ENCODE results near the gene TRAPPC2.
"Not testable (repeated sequence)": the region's sequence is repeated elsewhere in the genome, so short reads cannot be mapped to it uniquely, and the experiment has no call there.

TRAPPC2 gene

GRCh38 chrX:13742397-13743176, 8.2 kb upstream of the TRAPPC2 start:
- DNase-seq: no peak

GRCh38 chrX:13741695-13742094, 7.3 kb upstream of the TRAPPC2 start:
- no peak for DNase-seq

DNA sequence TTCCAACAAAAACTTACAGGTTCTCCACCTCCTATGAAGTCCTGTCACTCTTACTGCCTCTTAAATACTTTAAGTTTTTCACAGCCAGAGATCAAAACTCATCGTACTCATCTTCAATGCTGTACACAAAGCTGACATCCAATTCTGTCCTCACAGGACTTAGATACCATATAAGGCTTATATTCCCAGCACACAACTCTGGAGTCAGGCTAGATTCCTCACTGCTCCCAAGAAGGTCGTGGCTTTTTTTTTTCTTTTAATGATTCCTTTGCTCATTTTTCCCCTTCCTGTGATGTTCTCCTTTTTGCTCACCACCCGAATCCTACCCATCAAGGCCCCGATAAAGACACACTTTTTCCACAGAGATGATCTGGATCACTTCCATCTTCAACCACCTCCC, 914 bp downstream of the TRAPPC2 start:
- DNase-seq: no peak

DNA sequence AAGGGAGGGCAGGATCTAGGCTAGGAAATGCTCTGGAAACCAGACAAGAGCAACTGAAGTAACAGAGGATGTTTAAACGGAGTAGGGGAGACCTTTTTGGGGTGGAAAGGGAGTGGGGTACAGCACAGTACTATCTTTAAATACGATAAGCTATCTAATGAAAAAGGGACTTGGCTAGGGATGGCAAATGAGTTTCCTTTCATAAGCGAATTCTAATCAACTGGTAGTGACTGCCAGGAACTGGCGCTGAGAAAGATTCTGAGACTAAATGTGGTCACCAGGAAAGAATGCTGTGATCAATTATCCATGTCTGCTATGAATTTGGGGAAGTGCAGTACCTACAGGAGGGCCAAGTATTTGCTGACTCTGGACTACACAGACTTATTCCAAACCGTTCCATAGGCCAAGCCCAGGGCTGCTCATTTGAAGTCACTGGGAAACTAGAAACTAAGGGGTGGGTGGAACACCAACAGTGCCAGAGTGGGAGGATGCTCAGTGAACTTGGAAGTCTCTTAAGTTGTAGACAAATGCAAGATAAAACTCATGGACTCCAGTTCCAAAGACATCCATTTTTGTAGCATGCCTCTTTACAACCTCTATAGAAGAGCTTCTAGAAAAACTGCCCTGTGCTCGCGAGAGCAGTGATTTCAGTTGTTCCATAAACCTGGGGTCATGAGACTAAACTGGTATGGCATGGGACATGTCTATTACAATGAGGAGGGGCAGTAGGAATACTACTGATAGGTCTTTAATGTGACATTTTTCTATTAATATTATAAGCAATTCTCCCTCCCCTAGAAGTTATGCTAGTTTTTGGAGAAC, 2.0 kb downstream of the TRAPPC2 start:
- no peak for DNase-seq

DNA sequence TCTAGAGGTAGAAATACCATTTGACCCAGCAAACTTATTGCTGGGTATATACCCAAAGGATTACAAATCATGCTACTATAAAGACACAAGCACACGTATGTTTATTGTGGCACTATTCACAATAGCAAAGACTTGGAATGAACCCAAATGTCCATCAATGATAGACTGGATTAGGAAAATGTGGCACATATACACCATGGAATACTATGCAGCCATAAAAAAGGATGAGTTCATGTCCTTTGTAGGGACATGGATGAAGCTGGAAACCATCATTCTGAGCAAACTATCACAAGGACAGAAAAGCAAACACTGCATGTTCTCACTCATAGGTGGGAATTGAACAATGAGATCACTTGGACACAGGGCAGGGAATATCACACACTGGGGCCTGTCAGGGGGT, 3.9 kb downstream of the TRAPPC2 start:
- DNase-seq: not testable (repeated sequence)

DNA sequence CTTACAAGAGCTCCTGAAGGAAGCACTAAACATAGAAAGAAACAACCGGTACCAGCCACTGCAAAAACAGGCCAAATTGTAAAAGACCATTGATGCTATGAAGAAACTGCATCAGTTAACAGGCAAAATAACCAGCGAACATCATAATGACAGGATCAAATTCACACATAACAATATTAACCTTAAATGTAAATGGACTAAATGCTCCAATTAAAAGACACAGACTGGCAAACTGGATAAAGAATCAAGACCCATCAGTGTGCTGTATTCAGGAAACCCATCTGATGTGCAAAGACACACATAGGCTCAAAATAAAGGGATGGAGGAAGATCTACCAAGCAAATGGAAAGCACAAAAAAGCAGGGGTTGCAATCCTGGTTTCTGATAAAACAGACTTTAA, 7.8 kb downstream of the TRAPPC2 start:
- not testable (repeated sequence) for DNase-seq

DNA sequence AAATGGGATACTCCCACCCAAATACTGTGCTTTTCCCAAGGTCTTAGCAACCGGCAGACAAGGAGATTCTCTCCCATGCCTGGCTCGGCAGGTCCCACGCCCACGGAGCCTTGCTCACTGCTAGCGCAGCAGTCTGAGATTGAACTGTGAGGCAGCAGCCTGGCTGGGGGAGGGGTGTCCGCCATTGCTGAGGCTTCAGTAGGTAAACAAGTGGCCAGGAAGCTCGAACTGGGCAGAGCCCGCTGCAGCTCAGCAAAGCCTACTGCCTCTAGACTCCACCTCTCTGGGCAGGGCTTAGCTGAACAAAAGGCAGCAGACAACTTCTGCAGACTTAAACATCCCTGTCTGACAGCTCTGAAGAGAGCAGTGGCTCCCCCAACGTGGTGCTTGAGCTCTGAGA, 9.5 kb downstream of the TRAPPC2 start:
- DNase-seq: not testable (repeated sequence)

GRCh38 chrX:13721819-13722519, 12.5 kb downstream of the TRAPPC2 start:
- DNase-seq: no peak

DNA sequence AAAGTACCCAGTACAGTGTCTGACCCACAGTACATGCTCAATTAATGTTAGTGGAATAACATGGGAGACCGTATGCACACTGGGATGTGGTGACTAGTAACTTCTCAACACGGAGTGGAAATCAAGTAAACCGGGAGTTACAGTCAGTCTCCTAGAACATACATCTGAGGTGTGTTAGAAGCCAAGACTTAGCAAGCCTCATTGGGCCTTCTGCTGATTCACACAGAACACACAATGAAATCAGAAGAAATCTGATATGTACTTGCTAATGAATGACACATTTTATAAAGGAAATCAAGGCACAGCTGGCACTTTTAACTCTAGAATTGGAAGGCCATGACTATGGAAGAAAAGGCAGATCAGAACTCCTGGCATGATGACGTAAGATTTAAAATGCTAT, 13.0 kb downstream of the TRAPPC2 start:
- no peak for DNase-seq

GRCh38 chrX:13719192-13719856, 15.1 kb downstream of the TRAPPC2 start:
- no peak for DNase-seq

- DNase-seq: no peak
These were observed 16.5 kb downstream of the TRAPPC2 start for GRCh38 chrX:13717700-13718472.

GRCh38 chrX:13716905-13717304, 17.5 kb downstream of the TRAPPC2 start:
- no peak for DNase-seq

GRCh38 chrX:13716455-13716854, 18.0 kb downstream of the TRAPPC2 start:
- no peak for DNase-seq

DNA sequence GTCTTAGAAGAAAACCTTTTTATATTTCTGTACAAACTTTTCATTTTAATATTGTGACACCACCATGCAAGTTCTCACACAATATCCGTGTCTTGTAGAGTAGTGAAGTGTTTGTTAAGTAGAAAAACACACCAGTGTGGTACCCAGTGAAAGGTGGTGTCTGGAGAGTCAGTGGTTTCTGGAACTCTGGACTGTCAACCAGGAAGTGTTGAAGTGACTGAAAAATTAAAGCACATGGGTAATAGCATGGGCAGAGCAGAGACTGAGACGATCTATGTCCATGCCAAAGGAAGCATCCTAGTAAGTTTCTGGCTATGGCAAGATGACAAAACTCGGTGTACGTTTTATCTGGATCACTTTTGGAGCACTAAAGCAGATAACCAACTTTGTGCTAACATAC, 23.3 kb downstream of the TRAPPC2 start:
- no peak for DNase-seq

DNA sequence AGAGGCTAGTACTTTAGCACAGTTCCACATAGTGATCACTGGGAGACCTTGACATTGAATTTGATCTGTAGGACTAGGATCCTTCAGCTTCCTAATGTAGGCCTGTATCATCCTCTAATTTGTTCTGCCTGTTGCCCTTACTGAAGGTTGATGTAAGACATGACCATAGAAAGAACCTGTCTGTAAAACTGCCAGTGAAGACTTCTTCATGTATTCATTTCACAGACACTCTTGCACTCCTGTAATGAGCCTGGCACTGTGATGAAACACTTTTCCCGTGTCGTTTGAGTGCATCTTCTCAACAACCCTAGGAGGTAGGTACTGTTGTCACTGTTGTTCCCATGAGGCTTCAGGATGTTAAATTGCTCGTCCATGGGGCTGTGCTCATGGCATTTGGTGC, 30.8 kb downstream of the TRAPPC2 start:
- no peak for DNase-seq

DNA sequence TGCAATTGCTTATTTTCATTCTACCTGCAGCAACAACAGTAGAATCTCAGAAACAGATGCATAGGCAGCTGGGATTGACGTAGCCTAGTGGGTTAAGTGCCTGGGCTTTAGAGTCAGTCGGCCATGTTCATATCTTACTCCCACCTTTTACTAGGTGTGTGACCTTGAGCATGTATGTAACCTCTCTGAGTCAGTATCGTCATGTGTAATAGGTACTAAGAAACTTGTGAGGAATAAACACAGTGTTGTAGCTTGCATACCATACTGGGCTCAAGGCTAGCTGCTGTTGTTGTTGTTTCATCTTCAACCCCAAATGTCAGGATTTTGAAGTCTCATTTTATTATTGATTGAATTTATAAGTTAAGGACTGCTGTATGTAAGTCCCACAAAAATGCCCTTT, 31.3 kb downstream of the TRAPPC2 start:
- no peak for DNase-seq

DNA sequence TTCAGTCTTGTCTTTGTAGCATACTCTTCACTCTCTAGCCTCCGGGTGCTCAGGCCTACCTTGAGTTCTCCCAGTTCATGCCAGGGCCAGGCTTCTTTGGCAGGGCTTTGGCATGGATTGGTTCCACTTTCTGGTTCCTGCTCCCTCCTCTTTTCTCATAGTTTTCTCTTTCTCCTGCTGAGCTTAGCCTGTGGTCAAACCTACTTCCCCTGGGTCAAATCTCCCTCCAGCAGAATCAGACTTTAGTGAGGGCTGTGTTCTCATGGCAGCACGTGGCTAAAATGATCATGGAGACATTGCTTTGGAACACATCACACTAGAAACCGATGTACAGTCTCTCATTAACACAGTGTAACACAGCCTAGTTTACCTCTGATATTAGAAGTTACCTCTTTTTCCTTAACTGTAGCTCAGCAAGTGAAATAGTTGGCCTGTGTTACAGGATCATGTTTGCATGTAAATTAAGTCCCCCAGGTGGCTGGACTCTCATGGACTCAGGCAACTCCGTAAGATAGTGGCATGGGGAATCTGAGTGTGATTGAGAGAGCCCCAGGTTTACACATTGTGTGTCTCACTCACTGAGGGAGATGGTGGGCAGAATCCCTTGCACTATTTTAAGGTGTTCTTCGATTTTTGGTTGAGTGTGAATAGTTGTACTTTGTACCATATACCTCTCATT, 32.2 kb downstream of the TRAPPC2 start:
- DNase-seq: no peak

- no peak for DNase-seq
These were observed 34.0 kb downstream of the TRAPPC2 start for GRCh38 chrX:13700380-13700779.

DNA sequence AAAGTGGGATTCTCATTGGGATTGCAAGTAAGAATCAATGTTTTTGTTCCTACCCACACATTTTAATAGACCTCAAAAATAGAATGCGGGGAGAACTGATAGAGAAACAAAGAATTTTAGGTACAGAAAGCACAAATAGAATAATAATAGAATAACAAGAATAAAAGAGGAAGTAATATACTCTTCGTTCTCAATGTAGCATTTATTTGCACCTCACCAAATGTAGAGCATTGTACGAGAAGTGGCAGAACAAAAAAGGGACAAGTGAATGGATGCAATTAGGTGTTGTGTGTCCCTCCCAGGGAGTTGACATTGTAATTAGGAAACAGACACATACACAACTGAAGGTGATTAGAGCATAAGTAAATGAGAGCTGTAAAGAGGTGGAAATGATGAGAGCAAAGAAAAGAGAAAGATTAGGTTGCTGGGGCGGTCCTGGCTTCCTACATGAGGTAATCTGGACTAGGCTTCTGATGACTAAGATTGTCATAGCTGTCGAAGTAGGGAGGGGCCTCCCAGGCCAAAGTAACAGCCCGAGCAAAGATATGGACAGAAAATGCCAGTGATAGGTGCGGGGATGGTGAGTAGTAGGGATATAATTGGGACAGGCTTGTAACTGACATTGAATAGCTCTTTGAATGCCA, 35.1 kb downstream of the TRAPPC2 start:
- DNase-seq: no peak

DNA sequence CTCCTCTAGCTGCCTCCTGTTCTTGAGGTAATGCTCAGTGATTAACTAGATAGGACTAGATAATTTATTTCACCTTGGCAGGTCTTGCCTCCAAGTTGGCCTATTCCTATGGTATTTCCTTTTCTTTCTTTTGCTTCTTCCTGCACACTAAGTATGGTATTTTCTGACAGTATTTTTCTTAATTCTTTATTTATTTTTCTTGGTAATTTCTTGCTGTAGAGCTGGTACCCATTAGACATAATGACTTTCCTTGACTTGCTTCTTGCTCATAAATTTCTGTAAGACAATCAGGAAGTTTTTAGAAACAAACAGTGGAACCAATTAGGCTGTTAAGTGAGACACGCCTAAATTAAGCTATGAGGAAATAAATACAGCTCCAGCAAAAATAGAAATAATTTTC, 36.0 kb downstream of the TRAPPC2 start:
- DNase-seq: no peak

GRCh38 chrX:13697976-13698375, 36.4 kb downstream of the TRAPPC2 start:
- no peak for DNase-seq
